Adipocyte (in vitro differentiated cells): ENCODE measurements around the gene IER5.

ENCODE experiments used
- DNase-seq: peaks from one replicate; pipeline ENCODE4 v3.0.0-alpha.2; 2015; ENCODE audit warnings: low read depth
- H3K27me3 ChIP-seq: replicated peaks from 2 replicates; pipeline ENCODE4 v1.7.0; 2013; ENCODE audit warnings: mild to moderate bottlenecking, low read length, moderate library complexity; ENCODE audit not compliant: control insufficient read depth, insufficient read depth
- H3K36me3 ChIP-seq: 2 replicates; pipeline ENCODE4 v1.7.0; 2013; ENCODE audit warnings: low read length, mild to moderate bottlenecking, moderate library complexity; ENCODE audit not compliant: control insufficient read depth, insufficient read depth, severe bottlenecking
- H3K4me1 ChIP-seq: 2 replicates; pipeline ENCODE4 v1.7.0; 2013; ENCODE audit warnings: mild to moderate bottlenecking, low read length, moderate library complexity; ENCODE audit not compliant: control insufficient read depth, insufficient read depth
- H3K4me3 ChIP-seq: 2 replicates; pipeline ENCODE4 v1.7.0; 2013; ENCODE audit warnings: mild to moderate bottlenecking, low read length, moderate library complexity
- H3K9ac ChIP-seq: 2 replicates; pipeline ENCODE4 v1.7.0; 2013; ENCODE audit warnings: mild to moderate bottlenecking, low read length, moderate library complexity
- H3K9me3 ChIP-seq: 2 replicates; pipeline ENCODE4 v1.7.0; 2013; ENCODE audit warnings: mild to moderate bottlenecking, low read length, moderate library complexity; ENCODE audit not compliant: control insufficient read depth

The IER5 gene

GRCh38 chr1:181131255-181131941 is 42.9 kb downstream of the IER5 start:
- Histone ChIP-seq H3K4me3 (no peak overlapping the region), H3K27me3 (no peaks in the 10 kb centered on the region), H3K9me3 (no peaks in the 10 kb centered on the region), H3K36me3 (no peaks in the 10 kb centered on the region), H3K4me1 (peaks cover 20% of the 10 kb centered on the region), H3K9ac (no peak overlapping the region)
- no peak for DNase-seq

GRCh38 chr1:181133441-181133951 is 45.0 kb downstream of the IER5 start:
- H3K27me3 ChIP-seq = no peaks in the 10 kb centered on the region
- H3K9ac ChIP-seq = no peak overlapping the region
- no peaks in the 10 kb centered on the region for H3K36me3 ChIP-seq
- no peaks in the 10 kb centered on the region for H3K9me3 ChIP-seq
- no peak for DNase-seq
- H3K4me3 ChIP-seq = no peak overlapping the region
- H3K4me1 ChIP-seq = peaks cover 22% of the 10 kb centered on the region

GRCh38 chr1:181133969-181134418 is 45.5 kb downstream of the IER5 start:
- H3K9me3 ChIP-seq = no peaks in the 10 kb centered on the region
- no peak overlapping the region for H3K9ac ChIP-seq
- no peaks in the 10 kb centered on the region for H3K36me3 ChIP-seq
- no peaks in the 10 kb centered on the region for H3K27me3 ChIP-seq
- peaks cover 22% of the 10 kb centered on the region for H3K4me1 ChIP-seq
- H3K4me3 ChIP-seq = no peak overlapping the region
- no peak for DNase-seq

- Histone ChIP-seq H3K36me3 (no peaks in the 10 kb centered on the region), H3K9ac (peak overlapping the region; percentile 73), H3K9me3 (no peaks in the 10 kb centered on the region), H3K4me3 (peak overlapping the region; percentile 1), H3K27me3 (no peaks in the 10 kb centered on the region), H3K4me1 (peaks cover 22% of the 10 kb centered on the region)
- peak; percentile 86 for DNase-seq
These were observed 46.3 kb downstream of the IER5 start for GRCh38 chr1:181134543-181135436.

- Histone ChIP-seq H3K4me3 (peak overlapping the region; percentile 1), H3K36me3 (no peaks in the 10 kb centered on the region), H3K27me3 (no peaks in the 10 kb centered on the region), H3K9me3 (no peaks in the 10 kb centered on the region), H3K4me1 (peaks cover 25% of the 10 kb centered on the region), H3K9ac (peak overlapping the region; percentile 73)
- peak; percentile 77 for DNase-seq
These were observed 46.9 kb downstream of the IER5 start for GRCh38 chr1:181135437-181135731.

GRCh38 chr1:181135815-181136737 is 47.6 kb downstream of the IER5 start:
- Histone ChIP-seq H3K4me3 (peak overlapping the region; percentile 36), H3K4me1 (peaks cover 32% of the 10 kb centered on the region), H3K27me3 (no peaks in the 10 kb centered on the region), H3K9ac (peak overlapping the region; percentile 73), H3K9me3 (no peaks in the 10 kb centered on the region), H3K36me3 (no peaks in the 10 kb centered on the region)
- DNase-seq = peak; percentile 87

GRCh38 chr1:181136738-181137122 is 48.2 kb downstream of the IER5 start:
- Histone ChIP-seq H3K27me3 (no peaks in the 10 kb centered on the region), H3K36me3 (no peaks in the 10 kb centered on the region), H3K9ac (no peak overlapping the region), H3K4me1 (peaks cover 38% of the 10 kb centered on the region), H3K9me3 (no peaks in the 10 kb centered on the region), H3K4me3 (no peak overlapping the region)
- DNase-seq = no peak

- Histone ChIP-seq H3K27me3 (no peaks in the 10 kb centered on the region), H3K9ac (no peak overlapping the region), H3K9me3 (no peaks in the 10 kb centered on the region), H3K4me1 (peaks cover 44% of the 10 kb centered on the region), H3K4me3 (no peak overlapping the region), H3K36me3 (no peaks in the 10 kb centered on the region)
- DNase-seq = no peak
These were observed 48.8 kb downstream of the IER5 start for GRCh38 chr1:181137217-181137743.

- H3K36me3 ChIP-seq = no peaks in the 10 kb centered on the region
- peaks cover 54% of the 10 kb centered on the region for H3K4me1 ChIP-seq
- H3K27me3 ChIP-seq = no peaks in the 10 kb centered on the region
- H3K4me3 ChIP-seq = no peak overlapping the region
- peak; percentile 46 for DNase-seq
- no peaks in the 10 kb centered on the region for H3K9me3 ChIP-seq
- H3K9ac ChIP-seq = no peak overlapping the region
These were observed 51.1 kb downstream of the IER5 start for GRCh38 chr1:181139631-181140061.

GRCh38 chr1:181140398-181140797 is 51.9 kb downstream of the IER5 start:
- no peak overlapping the region for H3K4me3 ChIP-seq
- peak; percentile 40 for DNase-seq
- no peak overlapping the region for H3K9ac ChIP-seq
- H3K4me1 ChIP-seq = peaks cover 46% of the 10 kb centered on the region
- H3K27me3 ChIP-seq = no peaks in the 10 kb centered on the region
- H3K9me3 ChIP-seq = no peaks in the 10 kb centered on the region
- H3K36me3 ChIP-seq = no peaks in the 10 kb centered on the region
